ENCODE data around the gene STRIP1. TPM values are rescaled to one million over a fixed set of nuclear protein-coding genes. Genes with fewer than 3 reads are reported as not detected.

The STRIP1 gene
- total RNA-seq, 2 experiments from 2014 or later = 42.2 to 45.5 TPM

- Histone ChIP-seq H3K4me1 (ENCODE audit: insufficient read depth, low read length, poor library complexity, severe bottlenecking) (no peaks in the 10 kb centered on the region), H3K9me3 (ENCODE audit: low read length) (no peaks in the 10 kb centered on the region), H3K36me3 (ENCODE audit: insufficient read depth, low read length) (peaks cover 98% of the 10 kb centered on the region), H4K20me1 (ENCODE audit: insufficient read depth, low read length) (no peaks in the 10 kb centered on the region), H2AFZ (ENCODE audit: low read length) (no peak overlapping the region), H3K4me2 (ENCODE audit: low read length) (no peak overlapping the region), H3K79me2 (ENCODE audit: insufficient read depth, low read depth, low read length) (no peaks in the 10 kb centered on the region), H3K4me3 (ENCODE audit: low read depth, low read length, poor library complexity, severe bottlenecking) (no peak overlapping the region), H3K9me2 (ENCODE audit: insufficient read depth, low read length) (no peaks in the 10 kb centered on the region), H3K27ac (ENCODE audit: low read depth, low read length, poor library complexity, severe bottlenecking) (no peak overlapping the region)
- POLR2A ChIA-PET = no interaction called here
- intact Hi-C loops (cut with micrococcal nuclease; ENCODE audit: unreplicated experiment) = no loop called here
- no peak for DNase-seq (ENCODE audit: low spot score)
- CTCF ChIA-PET (ENCODE audit: unreplicated experiment) = interaction anchor here (1.2 kb wide), 1 partner anchor 8 kb away, joined by 3 read pairs; no protein-coding TSS in a partner anchor
- TF ChIP-seq CTCF (conservative IDR thresholded peaks at IDR 0.05; ENCODE audit: low read length) = no peak
- TF ChIP-seq EZH2phosphoT487 (IDR thresholded peaks at IDR 0.05; ENCODE audit: borderline replicate concordance, low read depth, low read length) = no peak
- BruUV-seq (replicated peaks) = no TSS peak
Observed at GRCh38 chr1:110019770-110020169, 14.7 kb upstream of the STRIP1 start.

- no TSS peak for BruUV-seq (replicated peaks)
Observed at GRCh38 chr1:110021285-110021684, 13.1 kb upstream of the STRIP1 start.

More at GRCh38 chr1:110021285-110021684, 13.1 kb upstream of the STRIP1 start:
- DNase-seq (ENCODE audit: low spot score) = no peak
- H4K20me1 ChIP-seq (ENCODE audit: insufficient read depth, low read length) = no peaks in the 10 kb centered on the region
- no peak overlapping the region for H3K4me3 ChIP-seq (ENCODE audit: low read depth, low read length, poor library complexity, severe bottlenecking)
- H3K4me1 ChIP-seq (ENCODE audit: insufficient read depth, low read length, poor library complexity, severe bottlenecking) = no peaks in the 10 kb centered on the region
- H3K36me3 ChIP-seq (ENCODE audit: insufficient read depth, low read length) = peaks cover 84% of the 10 kb centered on the region
- H3K9me3 ChIP-seq (ENCODE audit: low read length) = no peaks in the 10 kb centered on the region
- no peak overlapping the region for H3K4me2 ChIP-seq (ENCODE audit: low read length)
- no peak overlapping the region for H3K27ac ChIP-seq (ENCODE audit: low read depth, low read length, poor library complexity, severe bottlenecking)
- H3K9me2 ChIP-seq (ENCODE audit: insufficient read depth, low read length) = no peaks in the 10 kb centered on the region
- no peak for TF ChIP-seq EZH2phosphoT487 (IDR thresholded peaks at IDR 0.05; ENCODE audit: borderline replicate concordance, low read depth, low read length)
- TF ChIP-seq CTCF (conservative IDR thresholded peaks at IDR 0.05; ENCODE audit: low read length) = no peak
- no peaks in the 10 kb centered on the region for H3K79me2 ChIP-seq (ENCODE audit: insufficient read depth, low read depth, low read length)
- CTCF ChIA-PET (ENCODE audit: unreplicated experiment) = no interaction called here
- intact Hi-C loops (cut with micrococcal nuclease; ENCODE audit: unreplicated experiment) = no loop called here
- POLR2A ChIA-PET = no interaction called here
- H2AFZ ChIP-seq (ENCODE audit: low read length) = no peak overlapping the region
